Nephron progenitor cell (in vitro differentiated cells): ENCODE measurements around the gene GAS7.

ENCODE experiments used
- DNase-seq: peaks from one replicate; pipeline ENCODE4 v3.0.0; 2021
- H3K27ac Mint-ChIP-seq: 2 replicates; pipeline ENCODE4 v1.8.0; 2021; ENCODE audit warnings: mild to moderate bottlenecking, moderate library complexity, mixed read lengths
- H3K27me3 Mint-ChIP-seq: 2 replicates; pipeline ENCODE4 v1.8.0; 2021; ENCODE audit warnings: mild to moderate bottlenecking, low read depth, mixed read lengths; ENCODE audit not compliant: poor library complexity
- H3K36me3 Mint-ChIP-seq: 2 replicates; pipeline ENCODE4 v1.8.0; 2021; ENCODE audit warnings: low read depth, mixed read lengths
- H3K4me1 Mint-ChIP-seq: 2 replicates; pipeline ENCODE4 v1.8.0; 2021; ENCODE audit warnings: mixed read lengths
- H3K4me3 Mint-ChIP-seq: 2 replicates; pipeline ENCODE4 v1.8.0; 2021; ENCODE audit warnings: mild to moderate bottlenecking, moderate library complexity, mixed read lengths
- H3K9me3 Mint-ChIP-seq: 2 replicates; pipeline ENCODE4 v1.8.0; 2021; ENCODE audit warnings: mild to moderate bottlenecking, moderate library complexity, mixed read lengths
- CTCF ChIP-seq: fragments of 200-600 bp; sonication (generic); IDR thresholded peaks from 2 replicates; pipeline ENCODE4 v1.5.0; 2021; ENCODE audit warnings: antibody characterized with exemption

The GAS7 gene

GRCh38 chr17:9898812-9899211 lies 299.6 kb downstream of the GAS7 start:
- no peak for DNase-seq
- peaks cover 76% of the 10 kb centered on the region for H3K4me1 Mint-ChIP-seq
- H3K36me3 Mint-ChIP-seq: no peaks in the 10 kb centered on the region
- H3K27me3 Mint-ChIP-seq: peaks cover 3% of the 10 kb centered on the region
- H3K27ac Mint-ChIP-seq: no peak overlapping the region
- H3K9me3 Mint-ChIP-seq: no peaks in the 10 kb centered on the region
- no peak for TF ChIP-seq CTCF
- no peak overlapping the region for H3K4me3 Mint-ChIP-seq

GRCh38 chr17:9897372-9897968 lies 300.9 kb downstream of the GAS7 start:
- H3K36me3 Mint-ChIP-seq: no peaks in the 10 kb centered on the region
- TF ChIP-seq CTCF: no peak
- H3K27ac Mint-ChIP-seq: peak overlapping the region; percentile 22
- peak overlapping the region; percentile 47 for H3K4me3 Mint-ChIP-seq
- peaks cover 69% of the 10 kb centered on the region for H3K4me1 Mint-ChIP-seq
- DNase-seq: no peak
- peaks cover 7% of the 10 kb centered on the region for H3K27me3 Mint-ChIP-seq
- no peaks in the 10 kb centered on the region for H3K9me3 Mint-ChIP-seq

GRCh38 chr17:9895923-9896322 lies 302.5 kb downstream of the GAS7 start:
- H3K27ac Mint-ChIP-seq: no peak overlapping the region
- TF ChIP-seq CTCF: no peak
- H3K9me3 Mint-ChIP-seq: no peaks in the 10 kb centered on the region
- H3K36me3 Mint-ChIP-seq: no peaks in the 10 kb centered on the region
- H3K4me1 Mint-ChIP-seq: peaks cover 57% of the 10 kb centered on the region
- DNase-seq: no peak
- peaks cover 7% of the 10 kb centered on the region for H3K27me3 Mint-ChIP-seq
- no peak overlapping the region for H3K4me3 Mint-ChIP-seq

- no peak for DNase-seq
- Mint-ChIP-seq H3K27ac (no peak overlapping the region), H3K4me3 (no peak overlapping the region), H3K36me3 (no peaks in the 10 kb centered on the region), H3K9me3 (no peaks in the 10 kb centered on the region), H3K27me3 (peaks cover 7% of the 10 kb centered on the region), H3K4me1 (peaks cover 47% of the 10 kb centered on the region)
- TF ChIP-seq CTCF: no peak
These were observed 304.2 kb downstream of the GAS7 start for GRCh38 chr17:9894231-9894630.

GRCh38 chr17:9893411-9894012 lies 304.9 kb downstream of the GAS7 start:
- Mint-ChIP-seq H3K9me3 (no peaks in the 10 kb centered on the region), H3K4me1 (peaks cover 40% of the 10 kb centered on the region), H3K4me3 (no peak overlapping the region), H3K27me3 (peaks cover 7% of the 10 kb centered on the region), H3K27ac (peak overlapping the region; percentile 21), H3K36me3 (no peaks in the 10 kb centered on the region)
- no peak for DNase-seq
- no peak for TF ChIP-seq CTCF

GRCh38 chr17:9890124-9890523 lies 308.3 kb downstream of the GAS7 start:
- DNase-seq: peak; percentile 54
- Mint-ChIP-seq H3K36me3 (no peaks in the 10 kb centered on the region), H3K4me3 (no peak overlapping the region), H3K27ac (no peak overlapping the region), H3K9me3 (peaks cover 8% of the 10 kb centered on the region), H3K27me3 (peaks cover 23% of the 10 kb centered on the region), H3K4me1 (peaks cover 15% of the 10 kb centered on the region)
- peak; percentile 71 for TF ChIP-seq CTCF
